Ovary (tissue), 3 donors: Measurements from ENCODE around the gene SLC26A1.

Experiments used
- CTCF ChIP-seq, 3 donors: fragments of 450-650 bp in 2 of 3; fragments of 200-600 bp in 1 of 3; IDR thresholded peaks; one replicate each; pipeline versions ENCODE4 v1.5.1 to v1.8.0; 2016 to 2022; ENCODE audit warnings: antibody characterized with exemption in 3 of 3, mild to moderate bottlenecking in 1 of 3
- EP300 ChIP-seq: sonication (generic); formaldehyde crosslinking; IDR thresholded peaks from one replicate; pipeline ENCODE4 v1.6.1; 2017; ENCODE audit warnings: antibody characterized with exemption
- POLR2A ChIP-seq: fragments of 450-650 bp; IDR thresholded peaks from one replicate; pipeline ENCODE4 v1.6.1; 2017; ENCODE audit warnings: antibody characterized with exemption, mild to moderate bottlenecking, moderate library complexity
- donor health status: DM: no; HTN: no; CAD: no.

DNA sequence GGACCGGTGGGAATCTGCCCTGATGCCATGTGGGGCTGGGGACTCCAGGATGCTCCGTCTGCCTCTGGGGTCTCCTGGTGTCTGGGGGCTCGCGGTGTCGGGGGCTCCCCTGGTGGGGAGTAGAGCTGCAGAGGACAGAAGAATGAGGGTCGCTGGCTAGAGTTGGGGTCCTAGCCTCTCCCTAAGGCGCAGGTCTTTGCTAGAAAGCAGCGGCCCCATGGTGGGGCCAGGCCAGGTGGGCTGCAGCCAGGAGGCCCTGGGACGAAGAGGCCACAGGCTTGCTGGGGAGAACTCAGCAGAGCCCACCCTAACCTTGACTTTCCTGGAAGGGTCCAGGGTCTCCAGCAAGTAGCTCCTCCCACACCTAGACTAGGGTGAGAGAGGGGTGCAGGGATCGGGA, 39.7 kb upstream of the SLC26A1 start:
- TF ChIP-seq CTCF (IDR thresholded peaks at IDR 0.05) (no peak), EP300 (no peak), POLR2A (no peak)
